ENCODE results near the gene LRRC74B.
"Not testable (repeated sequence)": the region's sequence is repeated elsewhere in the genome, so short reads cannot be mapped to it uniquely, and the experiment has no call there.

The LRRC74B gene

GRCh38 chr22:21078916-21079315 lies 33.2 kb downstream of the LRRC74B start:
- H3K4me3 ChIP-seq (ENCODE audit: low read depth, low read length): no peak overlapping the region
- DNase-seq (ENCODE audit: low read depth): no peak
- TF ChIP-seq CTCF (conservative IDR thresholded peaks at IDR 0.05; ENCODE audit: low read depth, low read length): no peak

- no peak for DNase-seq (ENCODE audit: low read depth)
- H3K4me3 ChIP-seq (ENCODE audit: low read depth, low read length): no peak overlapping the region
- TF ChIP-seq CTCF (conservative IDR thresholded peaks at IDR 0.05; ENCODE audit: low read depth, low read length): no peak
Observed at GRCh38 chr22:21079493-21079892, 33.7 kb downstream of the LRRC74B start.

GRCh38 chr22:21080435-21081137 lies 34.8 kb downstream of the LRRC74B start:
- no peak for DNase-seq (ENCODE audit: low read depth)
- no peak overlapping the region for H3K4me3 ChIP-seq (ENCODE audit: low read depth, low read length)
- no peak for TF ChIP-seq CTCF (conservative IDR thresholded peaks at IDR 0.05; ENCODE audit: low read depth, low read length)

DNA sequence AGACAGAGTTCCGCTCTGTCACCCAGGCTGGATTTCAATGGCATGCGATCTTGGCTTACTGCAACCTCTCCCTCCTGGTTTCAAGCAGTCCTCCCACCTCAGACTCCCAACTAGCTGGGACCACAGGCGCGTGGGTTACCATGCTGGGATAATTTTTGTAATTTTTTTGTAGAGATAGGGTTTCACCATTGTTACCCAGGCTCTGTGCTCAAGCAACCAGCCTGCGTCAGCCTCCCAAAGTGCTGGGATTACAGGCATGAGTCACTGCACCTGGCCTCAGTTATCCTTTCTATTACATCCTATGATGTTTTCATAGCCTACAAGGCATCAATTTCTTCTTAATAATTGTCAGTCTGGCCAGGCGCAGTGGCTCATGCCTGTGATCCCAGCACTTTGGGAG lies 36.5 kb downstream of the LRRC74B start:
- no peak for TF ChIP-seq CTCF (conservative IDR thresholded peaks at IDR 0.05; ENCODE audit: low read depth, low read length)
- no peak for DNase-seq (ENCODE audit: low read depth)
- H3K4me3 ChIP-seq (ENCODE audit: low read depth, low read length): no peak overlapping the region

GRCh38 chr22:21087119-21087518 lies 41.4 kb downstream of the LRRC74B start:
- no peak for TF ChIP-seq CTCF (conservative IDR thresholded peaks at IDR 0.05; ENCODE audit: low read depth, low read length)
- no peak for DNase-seq (ENCODE audit: low read depth)
- H3K4me3 ChIP-seq (ENCODE audit: low read depth, low read length): no peak overlapping the region

DNA sequence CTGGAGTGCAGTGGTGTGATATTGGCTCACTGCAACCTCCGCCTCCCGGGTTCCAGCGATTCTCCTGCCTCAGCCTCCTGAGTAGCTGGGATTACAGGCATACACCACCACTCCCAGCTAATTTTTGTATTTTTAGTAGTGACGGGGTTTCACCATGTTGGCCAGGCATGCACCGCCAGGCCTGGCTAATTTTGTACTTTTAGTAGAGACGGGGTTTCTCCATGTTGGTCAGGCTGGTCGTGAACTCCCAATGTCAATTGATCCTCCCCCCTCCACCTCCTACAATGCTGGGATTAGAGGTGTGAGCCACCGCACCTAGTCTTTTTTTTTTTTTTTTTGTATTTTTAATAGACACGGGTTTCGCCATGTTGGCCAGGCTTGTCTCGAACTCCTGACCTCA lies 42.2 kb downstream of the LRRC74B start:
- DNase-seq (ENCODE audit: low read depth); H3K4me3 ChIP-seq (ENCODE audit: low read depth, low read length): not testable (repeated sequence)

- H3K4me3 ChIP-seq (ENCODE audit: low read depth, low read length); DNase-seq (ENCODE audit: low read depth): not testable (repeated sequence)
Observed at GRCh38 chr22:21091220-21091619, 45.5 kb downstream of the LRRC74B start.

DNA sequence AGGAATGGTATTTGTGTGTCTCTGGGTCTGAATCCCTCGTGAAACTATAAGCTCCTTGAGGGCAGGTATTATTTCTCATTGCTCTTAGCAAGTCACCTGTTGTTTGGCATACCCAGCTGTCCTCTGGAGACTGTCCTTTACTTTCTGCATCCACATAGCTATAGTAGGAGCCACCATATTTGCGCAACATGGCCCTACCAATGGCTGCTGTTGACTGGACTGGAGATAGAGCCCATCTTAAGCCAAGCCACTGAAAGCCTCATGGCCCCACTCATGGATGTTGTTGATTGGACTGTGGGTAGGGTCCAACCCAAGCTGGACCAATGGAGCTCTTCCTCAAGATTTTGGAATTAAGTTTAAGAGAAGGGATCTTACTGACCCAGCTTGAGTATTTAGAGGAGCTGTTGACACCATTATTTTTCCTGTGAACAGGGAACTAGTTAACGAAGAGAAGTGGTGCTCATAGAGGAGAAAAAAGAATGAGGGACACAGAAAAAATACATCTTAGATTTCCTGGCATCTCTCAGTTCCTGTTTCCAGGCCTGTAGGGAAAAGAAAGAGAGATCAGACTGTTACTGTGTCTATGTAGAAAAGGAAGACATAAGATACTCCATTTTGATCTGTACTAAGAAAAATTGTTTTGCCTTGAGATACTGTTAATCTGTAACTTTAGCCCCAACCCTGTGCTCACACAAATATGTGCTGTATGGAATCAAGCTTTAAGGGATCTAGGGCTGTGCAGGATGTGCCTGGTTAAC lies 47.2 kb downstream of the LRRC74B start:
- DNase-seq (ENCODE audit: low read depth): no peak
- no peak for TF ChIP-seq CTCF (conservative IDR thresholded peaks at IDR 0.05; ENCODE audit: low read depth, low read length)
- no peak overlapping the region for H3K4me3 ChIP-seq (ENCODE audit: low read depth, low read length)

DNA sequence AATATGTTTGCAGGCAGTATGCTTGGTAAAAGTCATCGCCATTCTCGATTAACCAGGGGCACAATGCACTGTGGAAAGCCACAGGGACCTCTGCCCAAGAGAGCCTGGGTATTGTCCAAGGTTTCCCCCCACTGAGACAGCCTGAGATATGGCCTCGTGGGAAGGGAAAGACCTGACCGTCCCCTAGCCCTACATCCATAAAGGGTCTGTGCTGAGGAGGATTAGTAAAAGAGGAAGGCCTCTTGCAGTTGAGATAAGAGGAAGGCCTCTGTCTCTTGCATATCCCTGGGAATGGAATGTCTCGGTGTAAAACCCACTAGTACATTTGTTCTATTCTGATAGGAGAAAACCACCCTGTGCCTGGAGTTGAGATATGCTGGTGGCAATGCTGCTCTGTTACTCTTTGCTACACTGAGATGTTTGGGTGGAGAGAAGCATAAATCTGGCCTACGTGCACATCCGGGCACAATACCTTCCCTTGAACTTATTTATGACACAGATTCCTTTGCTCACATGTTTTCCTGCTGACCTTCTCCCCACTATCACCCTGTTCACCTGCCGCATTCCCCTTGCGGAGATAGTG lies 47.9 kb downstream of the LRRC74B start:
- not testable (repeated sequence) for H3K4me3 ChIP-seq (ENCODE audit: low read depth, low read length)

More for the DNA sequence above, 47.9 kb downstream of the LRRC74B start:
- DNase-seq (ENCODE audit: low read depth): not testable (repeated sequence)
